Breast epithelium (tissue), 3 donors: ENCODE results near the gene TMPRSS13.

ENCODE experiments used
- POLR2A ChIP-seq: fragments of 450-650 bp; IDR thresholded peaks from one replicate; pipeline ENCODE4 v1.6.1; 2016; ENCODE audit warnings: antibody characterized with exemption, mild to moderate bottlenecking, moderate library complexity
- POLR2AphosphoS5 ChIP-seq, 3 donors: sonication (generic); formaldehyde crosslinking; IDR thresholded peaks; one replicate each; pipeline ENCODE4 v1.6.1; 2017; ENCODE audit warnings: antibody characterized with exemption in 3 of 3
- TF ChIP-seq, protein P1 (sequence below), 3 donors: fragments of 450-650 bp; IDR thresholded peaks; one replicate each; pipeline ENCODE4 v1.5.1; 2016 to 2017; ENCODE audit warnings: antibody characterized with exemption in 3 of 3, mild to moderate bottlenecking in 3 of 3, moderate library complexity in 3 of 3

GRCh38 chr11:117879516-117880480 is 49.4 kb downstream of the TMPRSS13 start:
- TF ChIP-seq POLR2A = no peak
- TF ChIP-seq, protein P1, sequence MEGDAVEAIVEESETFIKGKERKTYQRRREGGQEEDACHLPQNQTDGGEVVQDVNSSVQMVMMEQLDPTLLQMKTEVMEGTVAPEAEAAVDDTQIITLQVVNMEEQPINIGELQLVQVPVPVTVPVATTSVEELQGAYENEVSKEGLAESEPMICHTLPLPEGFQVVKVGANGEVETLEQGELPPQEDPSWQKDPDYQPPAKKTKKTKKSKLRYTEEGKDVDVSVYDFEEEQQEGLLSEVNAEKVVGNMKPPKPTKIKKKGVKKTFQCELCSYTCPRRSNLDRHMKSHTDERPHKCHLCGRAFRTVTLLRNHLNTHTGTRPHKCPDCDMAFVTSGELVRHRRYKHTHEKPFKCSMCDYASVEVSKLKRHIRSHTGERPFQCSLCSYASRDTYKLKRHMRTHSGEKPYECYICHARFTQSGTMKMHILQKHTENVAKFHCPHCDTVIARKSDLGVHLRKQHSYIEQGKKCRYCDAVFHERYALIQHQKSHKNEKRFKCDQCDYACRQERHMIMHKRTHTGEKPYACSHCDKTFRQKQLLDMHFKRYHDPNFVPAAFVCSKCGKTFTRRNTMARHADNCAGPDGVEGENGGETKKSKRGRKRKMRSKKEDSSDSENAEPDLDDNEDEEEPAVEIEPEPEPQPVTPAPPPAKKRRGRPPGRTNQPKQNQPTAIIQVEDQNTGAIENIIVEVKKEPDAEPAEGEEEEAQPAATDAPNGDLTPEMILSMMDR (IDR thresholded peaks at IDR 0.05) = no peak
- no peak for TF ChIP-seq POLR2AphosphoS5 (IDR thresholded peaks at IDR 0.05)
